ENCODE data around the gene SLC35E4.

The SLC35E4 gene

DNA sequence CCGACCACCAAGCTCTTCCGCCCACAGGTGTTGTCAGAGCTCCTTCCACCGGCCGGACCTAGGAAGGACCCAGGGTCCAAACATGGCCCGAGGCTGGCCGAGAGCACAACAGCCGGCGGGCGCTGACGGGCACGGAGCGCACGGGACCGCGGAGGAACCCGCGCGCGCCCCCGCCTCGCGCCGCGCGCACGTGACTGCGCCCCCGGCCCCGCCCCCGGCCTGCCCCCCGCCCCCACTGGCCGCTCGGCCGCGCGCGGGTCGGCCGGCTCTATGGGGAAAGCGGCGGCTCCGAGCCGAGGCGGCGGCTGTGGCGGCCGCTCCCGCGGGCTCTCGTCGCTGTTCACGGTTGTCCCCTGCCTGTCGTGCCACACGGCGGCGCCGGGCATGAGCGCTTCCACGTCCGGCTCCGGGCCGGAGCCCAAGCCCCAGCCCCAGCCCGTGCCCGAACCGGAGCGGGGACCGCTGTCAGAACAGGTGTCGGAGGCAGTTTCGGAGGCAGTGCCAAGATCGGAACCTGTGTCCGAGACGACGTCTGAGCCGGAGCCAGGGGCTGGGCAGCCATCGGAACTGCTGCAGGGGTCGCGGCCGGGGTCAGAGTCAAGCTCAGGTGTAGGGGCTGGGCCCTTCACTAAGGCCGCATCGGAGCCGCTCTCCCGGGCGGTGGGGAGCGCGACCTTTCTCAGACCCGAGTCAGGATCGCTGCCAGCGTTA is 59.2 kb downstream of the SLC35E4 start, which contains the start of gene OSBP2:
Gene OSBP2, plus strand, starts transcription at position 235 of the 711 bp plus-strand sequence. Its CDS starts 36 bp downstream, at position 271.
- peak; percentile 19 for DNase-seq

GRCh38 chr22:30695351-30695851 is 59.8 kb downstream of the SLC35E4 start:
- DNase-seq = no peak

DNA sequence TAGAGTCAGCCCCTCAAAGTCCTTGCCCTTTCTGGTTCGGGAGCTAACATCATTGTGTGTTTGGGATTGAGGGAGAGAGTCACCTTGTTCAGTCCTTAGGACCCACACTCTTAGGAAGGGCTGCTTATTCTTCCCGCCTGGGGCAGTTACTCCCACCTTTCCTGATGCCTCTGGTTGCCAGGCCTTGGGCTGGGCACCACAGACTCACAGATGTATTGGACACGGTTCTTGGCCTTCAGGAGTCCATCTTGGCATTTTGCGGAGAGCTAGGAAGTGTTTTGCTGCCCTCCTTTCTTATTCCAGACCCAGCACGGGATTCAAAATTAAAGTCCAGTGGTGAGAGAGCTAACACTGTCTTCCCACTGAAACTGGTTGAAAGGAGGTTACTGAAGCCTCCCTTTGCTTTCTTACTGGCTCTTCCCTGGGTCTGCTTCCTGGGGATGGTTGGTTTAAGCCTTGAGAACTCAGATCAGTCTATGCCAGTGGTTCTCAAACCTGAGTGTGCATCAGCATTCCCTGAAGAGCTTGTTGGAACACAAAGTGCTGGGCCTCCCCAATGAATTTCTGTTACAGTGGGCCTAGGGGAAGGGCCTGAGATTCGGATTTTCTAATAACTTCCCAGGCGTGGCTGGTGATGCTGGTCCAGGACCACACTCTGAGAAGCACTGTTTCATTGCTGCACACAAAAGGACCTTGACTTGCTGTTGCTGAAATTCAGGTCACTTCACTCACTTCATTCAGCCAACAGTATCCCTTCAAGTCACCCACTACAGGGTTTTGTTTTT is 60.5 kb downstream of the SLC35E4 start:
- no peak for DNase-seq

Data from stimulated activated CD4-positive, alpha-beta T cell treated with anti-CD3 and anti-CD28 coated beads, Interleukin-1b, Interleukin-23, amount 100 ng/mL, for 48 hours (primary cell).